HEK293T (cell line): ENCODE results near the gene KCNE4.

Source experiments
- ARNT ChIP-seq: fragments of 450-650 bp; IDR thresholded peaks from 2 replicates; pipeline ENCODE4 v1.6.1; 2017; ENCODE audit warnings: mild to moderate bottlenecking
- BHLHE40 ChIP-seq: fragments of 450-650 bp; IDR thresholded peaks from 2 replicates; pipeline ENCODE4 v1.6.1; 2016; ENCODE audit warnings: mild to moderate bottlenecking, moderate library complexity, borderline replicate concordance
- CTBP1 ChIP-seq: fragments of 450-650 bp; IDR thresholded peaks from 2 replicates; pipeline ENCODE4 v1.6.1; 2016; ENCODE audit warnings: borderline replicate concordance
- ELF4 ChIP-seq: fragments of 450-650 bp; IDR thresholded peaks from 2 replicates; pipeline ENCODE4 v1.6.1; 2017; ENCODE audit warnings: antibody characterized with exemption
- FOXA1 ChIP-seq: fragments of 450-650 bp; IDR thresholded peaks from 2 replicates; pipeline ENCODE4 v1.6.1; 2016; ENCODE audit warnings: mild to moderate bottlenecking
- LEF1 ChIP-seq: fragments of 450-650 bp; IDR thresholded peaks from 2 replicates; pipeline ENCODE4 v1.6.1; 2017; ENCODE audit warnings: mild to moderate bottlenecking, borderline replicate concordance
- PKNOX1 ChIP-seq: fragments of 450-650 bp; IDR thresholded peaks from 2 replicates; pipeline ENCODE4 v1.6.1; 2016
- SP1 ChIP-seq: fragments of 450-650 bp; IDR thresholded peaks from 2 replicates; pipeline ENCODE4 v1.6.1; 2017
- SUZ12 ChIP-seq: fragments of 450-650 bp; IDR thresholded peaks from 2 replicates; pipeline ENCODE4 v1.6.1; 2016; ENCODE audit warnings: mild to moderate bottlenecking

- TF ChIP-seq BHLHE40 (no peak), PKNOX1 (no peak), SUZ12 (no peak), ARNT (no peak), LEF1 (no peak), ELF4 (no peak), FOXA1 (no peak), CTBP1 (no peak), SP1 (no peak)
Observed at GRCh38 chr2:223087466-223087865, 35.5 kb downstream of the KCNE4 start.
